Esophagus muscularis mucosa (tissue), 4 donors: ENCODE measurements around the gene ITPKC. TPM values are rescaled to one million over a fixed set of nuclear protein-coding genes. Genes with fewer than 3 reads are reported as not detected.

Experiments used
- DNase-seq: peaks from one replicate; pipeline ENCODE4 v3.0.0-alpha.2; 2017; ENCODE audit errors: extremely low spot score
- H3K27ac ChIP-seq, 4 donors: fragments of 200-600 bp; sonication (generic); replicated peaks in 1 of 4; 1 replicate in 3 of 4; 2 replicates in 1 of 4; pipeline ENCODE4 v1.5.1; 2016 to 2019; ENCODE audit warnings: mild to moderate bottlenecking in 1 of 4
- H3K27me3 ChIP-seq, 4 donors: fragments of 200-600 bp; sonication (generic); one replicate each; pipeline versions ENCODE4 v1.5.1 to v1.6.0; 2016 to 2019
- H3K36me3 ChIP-seq, 4 donors: fragments of 200-600 bp; sonication (generic); one replicate each; pipeline ENCODE4 v1.5.1; 2016 to 2019
- H3K4me1 ChIP-seq, 4 donors: fragments of 200-600 bp; sonication (generic); one replicate each; pipeline ENCODE4 v1.5.1; 2016 to 2019
- H3K4me3 ChIP-seq, 4 donors: fragments of 200-600 bp; sonication (generic); 1 replicate in 2 of 4; 2 replicates in 2 of 4; pipeline ENCODE4 v1.5.1; 2016 to 2019; ENCODE audit warnings: mild to moderate bottlenecking in 4 of 4, moderate library complexity in 1 of 4
- H3K9me3 ChIP-seq, 4 donors: fragments of 200-600 bp; sonication (generic); 1 replicate in 3 of 4; 2 replicates in 1 of 4; pipeline ENCODE4 v1.5.1; 2016 to 2019
- CTCF ChIP-seq, 3 experiments: fragments of 200-600 bp in 2 of 3; fragments of 450-650 bp in 1 of 3; sonication (generic) in 2 of 3; IDR thresholded peaks; one replicate each; pipeline ENCODE4 v1.5.1; 2017 to 2019; ENCODE audit warnings: antibody characterized with exemption in 3 of 3, mild to moderate bottlenecking in 2 of 3, moderate library complexity in 1 of 3
- EP300 ChIP-seq: sonication (generic); formaldehyde crosslinking; IDR thresholded peaks from one replicate; pipeline ENCODE4 v1.6.1; 2017; ENCODE audit warnings: antibody characterized with exemption
- POLR2A ChIP-seq: fragments of 450-650 bp; IDR thresholded peaks from one replicate; pipeline ENCODE4 v1.6.1; 2017; ENCODE audit warnings: antibody characterized with exemption, moderate library complexity, mild to moderate bottlenecking, low read depth
- POLR2AphosphoS5 ChIP-seq, 2 donors: sonication (generic); formaldehyde crosslinking; IDR thresholded peaks; one replicate each; pipeline ENCODE4 v1.6.1; 2017; ENCODE audit warnings: antibody characterized with exemption in 2 of 2
- WGBS: methylation state at CpG from one replicate; pipeline ENCODE4 v1.1.5; 2018; 5-methylcytosine and 5-hydroxymethylcytosine counted together
- intact Hi-C: fragments of 100-400 bp; cut with DNase I; formaldehyde crosslinking; loops from one replicate; pipeline ENCODE4 v1.15.1; 2023
- total RNA-seq, 4 donors: library from RNA; depleted of rRNA; stranded (reverse); fragments of >200 nt; gene quantifications; one replicate each; pipeline versions ENCODE4 v1.1.0 to v1.2.1, GENCODE V29; 2016

ITPKC gene
- total RNA-seq, 4 donors from 2014 or later = 28.7 to 123 (median 33.3) TPM

- WGBS = 81% methylated on average over 8 of the region's 16 CpGs
- no peaks in the 10 kb centered on the region for H3K27me3 ChIP-seq
- H3K9me3 ChIP-seq = no peaks in the 10 kb centered on the region
- H3K4me1 ChIP-seq = peaks cover 13 to 34% (median 29%) of the 10 kb centered on the region in 4 donors
- H3K36me3 ChIP-seq = peaks cover 43 to 75% (median 61%) of the 10 kb centered on the region in 4 donors
- H3K27ac ChIP-seq = peak overlapping the region; percentile 46 to 77 (median 62)
- no peak for TF ChIP-seq POLR2AphosphoS5 (IDR thresholded peaks at IDR 0.05)
- no peak for TF ChIP-seq POLR2A
- no peak for TF ChIP-seq EP300
- DNase-seq = no peak
- H3K4me3 ChIP-seq = peak overlapping the region in 3 of 4 donors; percentile 3 to 38 (median 20)
- intact Hi-C loops = no loop called here
These were observed 23.2 kb downstream of the ITPKC start for GRCh38 chr19:40739871-40740703.

- no peak for DNase-seq
- no peaks in the 10 kb centered on the region for H3K27me3 ChIP-seq
- 58% methylated on average over 5 of the region's 6 CpGs for WGBS
- peaks cover 13 to 41% (median 35%) of the 10 kb centered on the region in 4 donors for H3K4me1 ChIP-seq
- peaks cover 36 to 69% (median 55%) of the 10 kb centered on the region in 4 donors for H3K36me3 ChIP-seq
- intact Hi-C loops = no loop called here
- peak overlapping the region in 3 of 4 donors; percentile 3 to 38 (median 20) for H3K4me3 ChIP-seq
- TF ChIP-seq POLR2AphosphoS5 (IDR thresholded peaks at IDR 0.05) (peak; percentile 13 to 51), CTCF (IDR thresholded peaks at IDR 0.05) (no peak)
- H3K9me3 ChIP-seq = no peaks in the 10 kb centered on the region
- H3K27ac ChIP-seq = peak overlapping the region; percentile 46 to 77 (median 62)
These were observed 23.8 kb downstream of the ITPKC start for GRCh38 chr19:40740747-40741146.

- DNase-seq = no peak
- H3K4me1 ChIP-seq = peaks cover 13 to 41% (median 37%) of the 10 kb centered on the region in 4 donors
- 82% methylated on average over 8 of the region's 10 CpGs for WGBS
- H3K4me3 ChIP-seq = no peak overlapping the region
- H3K27ac ChIP-seq = peak overlapping the region; percentile 46 to 77 (median 62)
- H3K9me3 ChIP-seq = no peaks in the 10 kb centered on the region
- peaks cover 26 to 59% (median 44%) of the 10 kb centered on the region in 4 donors for H3K36me3 ChIP-seq
- no peak for TF ChIP-seq POLR2A
- TF ChIP-seq CTCF (IDR thresholded peaks at IDR 0.05) = no peak
- TF ChIP-seq POLR2AphosphoS5 (IDR thresholded peaks at IDR 0.05) = no peak
- no peak for TF ChIP-seq EP300
- no peaks in the 10 kb centered on the region for H3K27me3 ChIP-seq
- intact Hi-C loops = no loop called here
These were observed 24.8 kb downstream of the ITPKC start for GRCh38 chr19:40741527-40742390.

- TF ChIP-seq POLR2AphosphoS5 (IDR thresholded peaks at IDR 0.05) (no peak), POLR2A (no peak), EP300 (no peak), CTCF (IDR thresholded peaks at IDR 0.05) (no peak)
- H3K4me3 ChIP-seq = no peak overlapping the region
- H3K4me1 ChIP-seq = peaks cover 13 to 41% (median 37%) of the 10 kb centered on the region in 4 donors
- intact Hi-C loops = no loop called here
- peak overlapping the region in 1 of 4 donors; percentile 27 for H3K27ac ChIP-seq
- 81% methylated on average over 6 of the region's 17 CpGs for WGBS
- no peak for DNase-seq
- peaks cover 19 to 51% (median 37%) of the 10 kb centered on the region in 4 donors for H3K36me3 ChIP-seq
- H3K27me3 ChIP-seq = no peaks in the 10 kb centered on the region
- H3K9me3 ChIP-seq = no peaks in the 10 kb centered on the region
These were observed 25.6 kb downstream of the ITPKC start for GRCh38 chr19:40742477-40742876.

GRCh38 chr19:40742886-40743285 lies 26.0 kb downstream of the ITPKC start:
- no peak for DNase-seq
- TF ChIP-seq CTCF (IDR thresholded peaks at IDR 0.05) (no peak), POLR2A (no peak), EP300 (no peak), POLR2AphosphoS5 (IDR thresholded peaks at IDR 0.05) (no peak)
- peaks cover 15 to 47% (median 33%) of the 10 kb centered on the region in 4 donors for H3K36me3 ChIP-seq
- intact Hi-C loops = no loop called here
- no peaks in the 10 kb centered on the region for H3K9me3 ChIP-seq
- H3K27ac ChIP-seq = no peak overlapping the region
- 89% methylated on average over 12 of the region's 12 CpGs for WGBS
- no peaks in the 10 kb centered on the region for H3K27me3 ChIP-seq
- H3K4me3 ChIP-seq = no peak overlapping the region
- peaks cover 13 to 41% (median 37%) of the 10 kb centered on the region in 4 donors for H3K4me1 ChIP-seq
